ENCODE measurements around the gene SGK1. TPM values are rescaled to one million over a fixed set of nuclear protein-coding genes. Genes with fewer than 3 reads are reported as not detected.

The SGK1 gene
- total and polyA plus RNA-seq, 10 of the 15 experiments (the other 5 are each of a cell fraction or from before 2014, with no cell fraction given), result 0.62 to 5.1 (median 2.9) TPM

- H3K9ac ChIP-seq (ENCODE audit: control insufficient read depth, insufficient read depth, low read length), result no peak overlapping the region
- no peaks in the 10 kb centered on the region for H4K20me1 ChIP-seq (ENCODE audit: control insufficient read depth, insufficient read depth)
- no peak for ATAC-seq
- no peak for FAIRE-seq
- H3K27ac ChIP-seq (ENCODE audit: control insufficient read depth, insufficient read depth), result no peak overlapping the region
- H3K4me2 ChIP-seq (ENCODE audit: control insufficient read depth, insufficient read depth), result no peak overlapping the region
- SMC1A ChIA-PET (ENCODE audit: uncharacterized antibody, unreplicated experiment), result interaction anchor here (1.2 kb wide), 1 partner anchor 774 kb away, joined by 4 read pairs; no protein-coding TSS in a partner anchor
- no peak overlapping the region for H3K4me3 ChIP-seq
- WGBS (ENCODE audit: insufficient coverage, insufficient replicate concordance, low lambda C conversion rate, missing lambda C conversion rate), result 61% methylated on average over 7 of the region's 7 CpGs
- RAD21 ChIA-PET (ENCODE audit: unreplicated experiment), result interaction anchor here (1.4 kb wide), 1 partner anchor 474 kb away, joined by 4 read pairs; no protein-coding TSS in a partner anchor
- POLR2A ChIA-PET, result interaction anchor here (0.7 kb wide), 1 partner anchor 656 kb away, joined by 5 read pairs; no protein-coding TSS in a partner anchor
- in situ Hi-C loops (cut with MboI) (loop anchor here (5.0 kb wide), 1 partner anchor 656 kb away; no protein-coding TSS in a partner anchor), intact Hi-C loops (cut with micrococcal nuclease; ENCODE audit: unreplicated experiment) (no loop called here)
- CTCF ChIA-PET, result interaction anchor here (0.9 to 4.0 kb wide), 4 partner anchors 10 to 774 kb away, joined by 3 to 21 read pairs (median 15); no protein-coding TSS in a partner anchor
- BruUV-seq (replicated peaks), result no TSS peak
- H3K9me3 ChIP-seq (replicated peaks; ENCODE audit: control insufficient read depth, insufficient read depth, low read length), result no peaks in the 10 kb centered on the region
- TF ChIP-seq ATF3 (IDR thresholded peaks at IDR 0.05; ENCODE audit: borderline replicate concordance, extremely low read depth, low read depth, low read length), result no peak
- TF ChIP-seq BCL3 (IDR thresholded peaks at IDR 0.05; ENCODE audit: borderline replicate concordance, insufficient read depth, low read depth, low read length, poor library complexity, severe bottlenecking), result no peak
- no peak for TF ChIP-seq IRF3 (IDR thresholded peaks at IDR 0.05)
- no peak for TF ChIP-seq MEF2A (IDR thresholded peaks at IDR 0.05; ENCODE audit: insufficient read depth, low read depth, low read length)
- TF ChIP-seq DPF2 (IDR thresholded peaks at IDR 0.05), result no peak
- TF ChIP-seq RFX5 (IDR thresholded peaks at IDR 0.05; ENCODE audit: low read depth, low read length), result no peak
- TF ChIP-seq ZBTB4 (CRISPR knock-in tag; IDR thresholded peaks at IDR 0.05), result no peak
- no peak for TF ChIP-seq KAT2A (conservative IDR thresholded peaks at IDR 0.05; ENCODE audit: control insufficient read depth, low read depth, low read length)
- TF ChIP-seq CHD1 (IDR thresholded peaks at IDR 0.05; ENCODE audit: low read depth, low read length), result no peak
- no peak for TF ChIP-seq SPI1 (IDR thresholded peaks at IDR 0.05; ENCODE audit: borderline replicate concordance, insufficient read depth, low read depth, low read length)
- H2AFZ ChIP-seq (ENCODE audit: control insufficient read depth, low read depth, low read length), result no peak overlapping the region
- no peaks in the 10 kb centered on the region for H3K4me1 ChIP-seq (ENCODE audit: control insufficient read depth, insufficient read depth, low read length)
- no peak for DNase-seq (ENCODE audit: low read depth, low spot score)
- H3K27me3 ChIP-seq (replicated peaks in 1 of 2; ENCODE audit: control insufficient read depth in 2 of 2, insufficient read depth in 2 of 2, low read length in 1 of 2), result no peaks in the 10 kb centered on the region
- no peaks in the 10 kb centered on the region; a peak in 1 of 4 replicates for H3K36me3 ChIP-seq (ENCODE audit: control insufficient read depth in 2 of 2, insufficient read depth in 2 of 2, low read length in 1 of 2)
- H3K79me2 ChIP-seq (ENCODE audit: control insufficient read depth, insufficient read depth, low read length), result no peaks in the 10 kb centered on the region
These were observed 151.2 kb downstream of the SGK1 start for GRCh38 chr6:134166511-134167261.
